CD4-positive, alpha-beta T cell treated with Interleukin-6 for 4 hours (primary cell): ENCODE measurements around the gene ECI1.

ENCODE experiments used
- DNase-seq: peaks from one replicate; pipeline ENCODE4 v3.0.0-alpha.2; 2020; ENCODE audit warnings: mixed read lengths

Gene ECI1

DNA sequence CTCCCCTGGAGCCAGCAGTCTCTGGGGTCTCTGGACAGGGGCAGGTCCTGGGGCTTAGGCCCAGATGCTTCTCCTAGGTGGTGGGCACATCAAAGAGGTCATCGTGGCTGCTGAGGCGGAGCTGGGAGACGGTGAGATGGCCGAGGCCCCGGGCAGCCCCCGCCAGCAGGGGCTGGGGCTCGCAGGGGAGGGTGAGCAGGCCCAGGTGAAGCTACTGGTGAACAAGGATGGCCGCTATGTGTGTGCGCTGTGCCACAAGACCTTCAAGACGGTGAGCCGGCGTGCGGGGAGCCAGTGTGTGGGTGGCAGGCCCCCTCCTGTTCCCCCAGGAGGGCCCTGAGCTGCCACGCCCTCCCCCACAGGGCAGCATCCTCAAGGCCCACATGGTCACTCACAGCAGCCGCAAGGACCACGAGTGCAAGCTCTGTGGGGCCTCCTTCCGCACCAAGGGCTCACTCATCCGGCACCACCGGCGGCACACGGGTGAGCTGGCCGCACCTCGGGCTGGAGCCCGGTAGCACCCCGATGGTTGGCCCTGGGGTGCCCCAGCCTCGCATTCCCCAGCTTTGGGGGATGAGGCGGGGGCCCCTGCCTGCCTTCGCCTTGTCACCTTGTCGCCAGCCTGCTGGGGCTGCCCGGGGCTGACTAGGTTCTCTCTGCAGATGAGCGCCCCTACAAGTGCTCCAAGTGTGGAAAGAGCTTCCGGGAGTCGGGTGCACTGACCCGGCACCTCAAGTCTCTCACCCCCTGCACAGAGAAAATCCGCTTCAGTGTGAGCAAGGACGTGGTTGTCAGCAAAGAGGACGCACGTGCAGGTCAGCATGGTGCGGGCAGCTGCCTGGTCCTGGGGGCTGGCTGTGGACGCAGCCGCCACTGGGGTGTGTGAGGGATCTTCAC, 19.0 kb downstream of the ECI1 start:
- no peak for DNase-seq

DNA sequence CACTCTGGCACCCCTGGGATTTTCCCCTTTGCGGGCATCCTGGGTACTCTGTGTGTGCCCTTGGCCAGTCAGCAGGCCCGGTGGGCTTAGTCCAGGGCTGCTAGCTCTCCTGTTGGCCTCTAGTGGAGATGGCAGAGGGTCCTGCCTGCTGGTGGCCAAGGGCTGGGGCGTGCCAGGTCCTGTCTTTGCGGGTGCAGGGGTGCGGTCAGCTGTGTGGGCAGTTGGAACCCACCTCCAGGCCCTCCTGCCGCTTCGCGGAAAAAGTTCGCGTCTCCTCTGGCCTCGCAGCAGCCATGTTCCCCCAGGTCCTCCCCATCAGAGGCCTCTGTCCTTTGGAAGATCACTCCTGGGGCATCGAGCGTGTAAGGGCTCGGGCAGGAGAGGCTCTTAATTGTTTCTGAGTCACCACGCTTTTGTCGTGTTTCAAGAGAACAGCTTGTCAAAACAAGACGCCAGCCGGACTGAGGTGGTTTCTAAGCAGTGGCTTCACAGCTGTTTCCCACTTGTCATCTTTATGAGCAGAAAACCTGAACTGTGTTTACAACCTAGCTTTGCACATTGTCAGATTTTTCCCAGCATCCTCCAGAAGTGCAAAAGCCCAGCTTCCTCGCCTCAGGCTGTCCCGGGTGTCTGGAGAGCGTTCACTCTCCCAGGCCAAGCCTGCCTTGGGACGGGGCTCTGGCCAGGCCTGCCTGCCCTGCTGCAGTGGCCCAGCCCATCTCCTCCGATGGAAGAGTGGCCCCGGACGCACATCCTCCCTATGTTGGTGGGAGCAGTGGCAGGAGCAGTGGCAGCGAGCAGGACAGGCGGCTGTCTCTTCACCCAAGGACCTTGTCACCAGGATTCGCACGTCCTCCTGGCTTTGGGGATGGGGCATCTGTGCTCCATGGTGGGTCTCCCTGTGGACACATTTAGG, 20.1 kb downstream of the ECI1 start:
- no peak for DNase-seq

DNA sequence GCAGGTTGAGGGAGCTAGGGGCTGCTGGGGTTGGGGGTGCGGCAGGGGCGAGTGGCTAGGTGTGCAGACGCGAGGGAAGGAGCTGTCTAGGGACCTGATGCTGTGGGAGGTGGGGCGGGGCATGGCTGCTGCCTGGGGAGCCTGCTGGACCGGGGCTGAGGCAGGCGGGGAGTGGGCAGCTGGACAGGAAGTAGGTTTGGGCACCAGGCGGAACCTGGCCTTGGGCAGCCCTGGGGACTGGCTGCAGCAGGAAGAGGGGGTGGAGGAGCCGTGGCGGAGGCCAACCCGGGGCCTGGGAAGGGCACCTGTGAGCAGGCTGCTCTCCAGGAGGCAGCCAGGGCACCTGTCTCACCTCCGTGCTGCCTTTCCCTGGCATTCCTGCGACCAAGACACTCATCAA, 21.0 kb downstream of the ECI1 start:
- no peak for DNase-seq

DNA sequence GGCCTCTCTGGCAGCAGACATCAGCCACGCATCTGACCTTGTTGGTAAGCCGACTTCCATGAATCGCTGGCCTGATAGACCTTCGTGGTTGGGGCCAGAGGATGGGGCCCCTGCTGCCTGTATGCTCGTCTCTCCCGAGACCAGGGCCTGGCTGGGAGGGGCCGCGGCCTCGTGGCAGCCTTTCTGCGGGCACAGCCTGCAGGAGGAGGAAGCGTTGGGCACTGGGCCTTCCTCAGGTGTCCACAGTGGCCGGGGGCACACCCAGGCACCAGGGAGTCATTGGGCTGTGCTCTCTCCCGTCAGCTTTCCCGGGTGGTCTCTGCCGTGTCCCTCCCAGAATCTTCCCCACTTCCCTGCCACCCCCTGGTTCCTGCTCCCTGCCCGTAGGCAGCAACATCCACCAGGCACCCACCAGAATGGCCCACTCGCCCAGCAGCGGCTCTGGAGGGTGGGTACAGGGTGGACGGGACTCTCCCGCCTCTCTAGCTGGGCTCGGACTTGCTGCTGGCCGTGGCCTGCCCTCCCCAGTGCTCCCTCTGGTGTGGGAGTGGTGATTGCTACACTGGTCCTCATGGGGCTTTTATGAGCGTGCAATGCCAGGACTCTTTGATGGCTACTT, 21.6 kb downstream of the ECI1 start:
- DNase-seq: no peak

DNA sequence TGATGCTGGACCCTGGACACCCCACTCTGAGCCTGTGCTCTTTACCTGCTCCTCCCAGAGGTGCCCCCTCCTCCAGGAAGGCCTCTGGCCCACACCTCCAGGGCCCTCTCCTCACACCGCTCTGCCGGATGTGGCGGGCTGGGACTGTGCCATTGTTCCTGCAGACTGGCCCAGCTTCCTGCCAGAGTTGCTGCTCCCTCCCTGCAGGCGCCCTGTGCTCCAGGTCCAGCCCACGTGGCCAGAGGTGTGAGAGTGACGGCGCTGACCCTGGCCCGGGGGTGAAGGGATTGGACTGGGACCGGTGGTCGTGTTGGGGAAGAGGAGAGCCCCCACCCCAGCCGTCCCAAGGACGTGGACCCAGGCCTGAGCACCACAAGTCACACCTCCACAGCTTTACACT, 22.3 kb downstream of the ECI1 start:
- no peak for DNase-seq

DNA sequence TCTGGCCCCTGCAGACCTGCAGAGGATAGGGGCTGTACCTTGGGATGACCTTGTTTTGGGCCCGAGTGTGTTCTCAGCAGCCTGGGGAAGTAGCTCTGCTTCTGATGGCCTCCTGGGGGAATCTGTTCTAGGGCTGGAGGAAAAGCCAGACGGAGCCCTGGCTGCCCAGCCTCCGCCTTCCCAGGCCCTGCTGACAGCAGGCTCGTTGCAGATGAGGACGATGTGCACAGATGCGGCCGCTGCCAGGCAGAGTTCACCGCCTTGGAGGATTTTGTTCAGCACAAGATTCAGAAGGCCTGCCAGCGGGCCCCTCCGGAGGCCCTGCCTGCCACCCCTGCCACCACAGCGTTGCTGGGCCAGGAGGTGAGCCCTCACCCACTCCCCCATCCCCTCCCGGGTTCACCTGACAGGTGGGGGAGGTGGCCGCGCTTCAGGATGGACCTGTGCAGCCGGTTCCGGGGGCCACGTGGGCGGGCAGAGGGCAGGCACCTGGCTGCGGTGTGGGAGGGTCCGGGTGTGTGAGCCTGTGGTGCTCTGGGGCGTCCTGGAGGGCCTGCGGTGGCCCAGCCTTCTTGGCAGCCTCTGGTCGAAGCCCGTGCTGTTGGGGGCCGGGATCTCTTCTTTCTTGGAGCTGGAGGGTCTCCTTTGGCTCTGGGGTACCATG, 23.1 kb downstream of the ECI1 start:
- DNase-seq: no peak

DNA sequence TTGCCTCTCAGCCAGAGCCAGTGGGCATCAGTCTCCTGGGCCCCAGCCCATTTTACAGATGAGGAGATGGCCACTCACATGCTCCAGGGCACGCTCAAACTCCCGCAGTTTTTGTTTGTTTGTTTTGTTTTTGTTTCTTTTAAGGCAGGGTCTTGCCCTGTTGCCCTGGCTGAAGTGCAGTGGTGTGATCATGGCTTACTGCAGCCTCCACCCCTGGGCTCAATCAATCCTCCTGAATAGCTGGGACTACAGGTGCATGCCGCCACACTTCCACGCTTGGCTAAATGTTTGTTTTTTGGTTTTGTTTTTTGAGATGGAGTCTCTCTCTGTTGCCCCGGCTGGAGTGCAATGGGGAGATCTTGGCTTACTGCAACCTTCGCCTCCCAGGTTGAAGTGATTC, 24.5 kb downstream of the ECI1 start:
- no peak for DNase-seq

DNA sequence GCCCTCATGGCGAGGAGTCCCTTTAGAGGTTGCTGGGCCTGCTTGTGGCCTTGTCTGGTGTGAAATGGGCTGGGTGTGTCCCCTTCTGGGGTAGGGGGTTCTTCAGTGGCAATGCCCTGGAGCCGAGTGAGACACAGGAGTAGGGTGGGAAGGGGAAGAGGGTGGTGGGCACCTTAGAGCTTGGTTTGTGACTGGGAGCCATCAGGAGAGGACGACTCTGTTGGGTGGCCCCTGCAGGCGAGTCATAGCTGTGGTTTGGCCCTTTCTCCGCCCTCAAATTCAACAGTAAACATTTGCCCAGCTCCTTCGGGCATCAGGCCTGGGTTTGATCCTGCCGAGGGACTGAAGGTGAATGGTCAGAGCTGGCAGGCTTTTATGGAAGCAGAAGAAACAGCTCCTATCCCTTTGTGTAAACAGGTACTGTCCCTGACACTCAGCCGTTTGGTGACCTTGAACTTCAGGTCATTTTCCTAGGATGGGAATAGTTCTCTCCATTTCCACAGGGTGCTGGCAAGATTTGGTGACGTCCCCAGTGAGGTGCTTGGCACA, 25.1 kb downstream of the ECI1 start:
- peak; percentile 0 for DNase-seq

DNA sequence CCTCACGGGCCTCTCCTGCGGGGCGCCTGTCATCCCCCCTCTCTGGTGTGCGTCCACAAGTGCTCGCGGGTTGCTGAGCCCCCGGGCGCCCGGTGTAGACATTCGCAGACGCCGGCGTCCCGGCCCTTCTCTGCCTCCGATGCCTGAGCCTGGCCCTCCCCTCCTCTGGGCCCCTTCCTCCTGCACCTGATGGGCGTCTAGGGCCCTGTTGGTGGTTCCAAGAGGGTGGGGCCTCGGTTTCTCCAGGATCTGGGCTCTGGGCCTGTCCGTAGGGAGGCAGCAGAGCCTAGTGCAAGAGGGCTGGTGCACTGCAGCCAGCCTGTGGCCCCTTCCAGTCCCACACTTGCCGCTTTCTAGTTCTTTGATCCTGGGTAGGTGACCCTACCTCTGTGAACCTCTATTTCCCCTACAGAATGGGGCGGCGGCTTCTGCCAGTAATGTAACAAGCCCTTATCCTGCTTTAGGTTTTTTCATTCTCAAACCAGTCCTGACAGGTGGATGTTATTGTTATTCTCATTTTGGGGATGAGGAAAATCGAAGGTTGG, 27.4 kb downstream of the ECI1 start:
- peak; percentile 32 for DNase-seq

DNA sequence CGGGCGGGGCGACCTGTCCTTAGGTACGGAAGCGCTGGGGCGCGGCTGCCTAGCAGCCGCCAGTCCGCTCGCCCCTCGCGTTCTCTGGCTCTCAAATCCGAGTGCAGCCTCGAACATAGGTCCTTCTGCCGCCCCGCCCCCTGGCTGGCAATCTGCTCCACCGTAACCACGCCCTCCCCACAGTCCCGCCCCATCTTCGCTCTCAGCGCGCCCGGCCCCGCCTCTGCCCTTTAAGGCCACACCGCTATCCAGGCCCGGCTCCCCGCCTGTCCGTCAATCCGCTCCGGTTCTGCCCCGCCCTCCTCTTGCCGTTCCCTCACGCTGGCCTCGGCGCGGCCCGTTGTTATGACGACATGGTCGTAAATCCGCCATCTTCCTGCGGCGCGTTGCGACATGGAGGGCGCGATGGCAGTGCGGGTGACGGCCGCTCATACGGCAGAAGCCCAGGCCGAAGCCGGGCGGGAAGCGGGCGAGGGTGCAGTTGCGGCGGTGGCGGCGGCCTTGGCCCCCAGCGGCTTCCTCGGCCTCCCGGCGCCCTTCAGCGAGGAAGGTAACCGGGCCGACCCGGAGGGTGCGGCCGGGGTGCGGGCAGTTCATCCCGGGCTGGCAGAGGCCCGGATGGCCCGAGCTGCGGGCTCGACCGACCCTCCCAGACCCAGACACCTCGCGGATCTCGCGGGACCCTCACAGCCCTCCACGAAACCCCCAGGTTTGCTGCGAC, 28.0 kb downstream of the ECI1 start, which contains the start of gene E4F1:
E4F1 (plus strand) TSS at position 371 of the 721 bp plus-strand sequence; CDS start at position 394, 23 bp downstream.
- DNase-seq: peak; percentile 88

DNA sequence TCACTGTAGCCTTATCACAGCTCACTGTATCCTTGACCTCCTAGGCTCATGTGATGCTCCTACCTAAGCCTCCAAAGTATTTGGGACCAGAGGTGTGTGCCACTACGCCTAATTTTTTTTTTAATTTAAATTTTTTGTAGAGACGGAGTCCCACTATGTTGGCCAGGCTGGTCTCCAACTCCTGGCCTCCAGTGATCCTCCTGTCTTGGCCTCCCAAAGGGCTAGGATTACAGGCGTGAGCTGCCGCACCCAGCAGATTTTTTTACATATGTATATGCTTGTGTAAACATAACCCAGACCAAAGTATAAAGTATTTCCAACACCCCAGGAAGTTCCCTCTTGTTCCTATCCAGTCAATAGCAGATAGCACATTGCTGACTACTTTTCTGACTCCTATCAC, 35.1 kb downstream of the ECI1 start:
- no peak for DNase-seq

DNA sequence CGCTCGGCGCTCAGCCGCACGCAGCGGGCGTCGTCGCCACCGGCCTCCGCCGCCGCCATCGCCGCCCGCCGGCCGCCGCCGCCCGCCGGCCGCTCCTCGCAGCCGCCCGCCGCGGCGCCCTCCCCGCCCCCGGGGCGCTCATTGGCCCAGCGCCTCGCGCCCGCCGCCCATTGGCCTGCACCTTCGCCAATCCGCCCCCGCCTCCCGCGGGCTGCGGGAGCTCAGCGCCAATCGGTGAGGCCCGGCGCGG, 36.7 kb downstream of the ECI1 start, which contains the start of gene PGP:
PGP (minus strand) TSS at position 122 of the 250 bp plus-strand sequence; CDS start at position 59, 63 bp downstream.
- DNase-seq: no peak

DNA sequence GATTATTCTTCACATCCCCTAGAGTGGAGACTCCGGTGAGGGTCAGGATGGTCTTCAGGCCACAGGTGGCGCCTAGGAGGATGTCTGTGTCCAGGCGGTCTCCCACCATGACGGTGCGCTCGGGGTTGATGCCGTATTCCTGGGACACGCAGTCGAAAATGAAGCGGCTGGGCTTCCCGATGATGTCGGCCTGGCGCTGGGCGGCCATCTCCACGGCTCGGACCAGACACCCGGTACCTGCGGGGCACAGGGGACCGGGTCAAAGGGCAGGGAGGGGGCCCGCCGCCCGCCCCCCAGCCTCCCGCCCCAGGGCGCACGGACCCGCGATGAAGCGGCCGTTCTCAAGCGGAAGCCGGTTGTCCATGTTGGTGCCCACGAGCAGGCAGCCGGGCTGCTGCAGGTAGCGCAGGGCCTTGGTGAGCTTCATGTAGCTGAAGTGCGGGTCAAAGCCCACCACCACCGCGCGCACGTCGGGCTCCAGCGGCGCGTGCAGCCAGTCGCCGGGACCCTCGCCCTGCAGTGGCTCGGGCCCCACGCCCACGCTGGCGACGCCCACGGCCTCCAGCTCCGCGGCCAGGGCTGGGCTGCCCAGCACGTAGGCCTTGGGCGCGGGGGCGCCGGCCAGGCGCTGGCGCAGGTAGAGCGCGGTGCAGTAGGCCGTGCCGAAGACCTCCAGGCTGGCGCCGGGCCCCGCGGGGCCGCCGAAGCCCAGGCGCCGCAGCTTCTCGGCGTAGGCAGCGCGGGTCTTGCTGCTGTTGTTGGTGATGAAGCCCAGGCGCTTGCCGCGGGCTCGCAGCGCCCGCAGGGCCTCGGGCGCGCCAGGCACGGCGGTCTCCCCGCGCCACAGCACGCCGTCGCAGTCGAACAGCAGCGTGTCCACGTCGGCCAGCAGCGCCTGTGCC, 37.3 kb downstream of the ECI1 start:
- no peak for DNase-seq

DNA sequence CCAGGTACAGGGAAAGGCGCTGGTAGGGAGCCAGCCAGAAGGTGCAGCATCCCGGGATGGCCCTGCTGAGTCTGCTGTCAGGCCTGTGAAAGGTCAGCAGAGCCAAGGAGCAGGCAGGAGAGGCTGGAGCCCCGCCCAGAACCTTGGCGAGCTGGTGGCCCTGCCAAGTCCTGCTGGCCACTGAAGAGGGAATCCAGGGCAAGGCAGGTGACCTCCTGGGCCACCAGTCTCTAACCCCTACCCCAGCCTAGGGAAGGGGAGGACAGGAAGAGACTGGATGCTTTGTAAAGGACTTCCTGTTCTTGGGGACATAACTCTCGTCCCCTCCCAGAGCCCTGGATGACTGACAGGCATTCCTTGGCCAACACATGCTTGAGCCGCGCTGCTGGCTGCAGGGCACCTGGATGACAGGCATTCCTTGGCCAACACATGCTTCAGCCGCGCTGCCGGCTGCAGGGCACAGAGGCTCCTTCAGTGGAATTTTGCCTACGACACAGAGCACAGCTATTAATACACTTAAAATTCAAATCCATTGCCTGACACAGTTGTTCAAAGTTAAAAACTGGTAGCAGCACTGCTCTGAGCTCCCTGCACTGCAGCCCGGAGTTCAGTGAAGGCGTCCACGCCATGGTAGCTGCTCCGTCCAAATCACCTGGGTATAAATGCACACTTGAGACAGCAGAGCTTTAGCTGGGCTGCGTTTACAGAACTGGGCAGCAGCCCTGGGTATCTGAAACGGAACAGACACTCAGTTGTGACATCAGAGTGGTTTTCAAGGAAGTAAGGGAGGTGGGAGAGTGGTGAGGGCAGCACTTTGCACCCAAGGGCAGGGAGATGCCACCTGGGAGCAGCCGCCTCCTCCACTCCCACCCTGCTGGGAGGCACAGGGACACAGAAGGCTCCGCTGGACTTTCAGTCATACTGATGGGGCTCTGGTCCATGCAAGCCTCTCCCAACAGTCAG, 38.7 kb downstream of the ECI1 start:
- DNase-seq: no peak

DNA sequence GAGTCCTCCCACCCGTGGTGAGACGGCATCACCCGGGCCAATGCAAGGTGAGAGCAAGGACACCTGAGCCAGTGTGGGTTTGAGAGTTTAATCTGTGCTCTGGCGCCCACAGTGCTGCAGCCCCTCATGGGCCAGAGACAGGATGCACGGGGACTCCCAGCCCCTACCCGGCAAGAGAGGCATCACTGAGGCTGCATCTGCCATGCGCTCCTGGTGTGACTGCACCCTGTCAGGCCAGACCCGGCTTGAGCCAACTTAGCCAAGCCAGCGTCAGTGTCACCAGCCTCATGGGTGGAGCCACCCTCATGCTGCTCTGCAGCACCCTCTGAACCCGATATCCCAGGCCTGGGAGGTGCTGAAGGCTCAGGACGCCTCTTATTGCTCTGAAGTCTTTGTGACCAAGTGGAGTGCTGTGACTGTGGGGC, 39.5 kb downstream of the ECI1 start:
- no peak for DNase-seq

DNA sequence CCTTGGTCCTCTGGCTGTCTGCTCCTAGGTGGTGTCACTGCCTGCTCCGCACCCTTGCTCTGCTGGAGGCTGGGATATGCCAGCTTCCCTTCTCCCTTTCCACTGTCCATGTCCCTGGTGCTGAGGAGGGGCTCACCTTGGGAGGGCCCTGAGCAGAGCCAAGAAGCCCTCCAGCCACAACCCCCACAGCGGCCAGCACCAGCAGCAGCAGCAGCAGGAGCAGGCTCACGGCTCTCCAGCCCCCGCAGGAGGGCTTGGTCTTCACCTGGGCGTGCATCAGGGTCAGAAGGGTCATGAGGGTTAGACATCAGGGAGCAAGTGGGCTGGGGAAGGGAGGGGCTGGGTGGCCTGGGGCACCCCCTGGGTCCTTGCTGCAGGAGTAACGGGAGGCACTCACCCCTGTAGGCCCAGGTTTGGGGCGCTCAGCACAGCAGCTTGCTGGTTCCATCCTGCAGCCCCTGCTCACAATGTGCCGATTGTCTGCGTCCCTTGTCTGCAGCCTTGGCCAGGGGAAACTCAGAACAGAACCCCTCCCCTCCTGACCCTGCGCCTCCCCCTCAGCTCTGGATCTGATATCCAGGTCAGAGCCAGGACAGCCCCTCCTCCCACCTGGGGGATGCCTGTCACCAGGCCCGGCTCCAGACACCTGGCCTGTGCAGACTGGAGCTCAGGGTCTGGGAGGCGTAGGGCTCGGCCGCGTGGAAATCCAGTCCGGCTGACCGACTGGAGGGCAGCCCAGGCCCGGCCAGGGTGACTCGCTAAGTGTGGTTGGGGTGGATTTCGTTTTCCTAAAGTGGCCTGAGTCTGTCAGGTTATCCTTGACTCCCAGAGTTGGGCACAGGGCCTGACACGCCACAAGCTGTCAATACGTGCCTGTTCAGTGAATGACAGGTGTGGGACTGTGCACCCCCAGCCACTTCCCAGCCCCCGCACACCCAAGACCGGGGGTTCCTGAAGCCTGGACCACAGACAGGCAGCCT, 40.7 kb downstream of the ECI1 start, which contains the start of gene BRICD5:
BRICD5 (minus strand) TSS at position 478 of the 980 bp plus-strand sequence; CDS start at position 448, 30 bp downstream.
- DNase-seq: no peak

DNA sequence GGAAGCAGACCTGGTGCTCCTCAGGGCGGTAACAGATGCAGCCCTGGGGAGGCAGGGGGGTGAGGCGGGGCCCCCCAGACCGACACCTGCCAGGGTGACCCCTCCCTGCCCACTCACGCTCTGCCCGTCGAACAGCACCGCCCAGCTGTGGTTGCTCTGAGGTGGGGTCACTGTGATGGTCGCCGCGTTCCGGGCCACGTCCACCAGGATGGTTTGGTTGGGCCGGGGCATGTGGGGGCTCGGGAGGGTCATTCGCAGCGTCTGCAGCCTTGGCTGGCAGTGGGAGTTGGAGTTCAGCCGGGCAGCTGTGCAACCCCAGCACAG, 41.4 kb downstream of the ECI1 start:
- DNase-seq: no peak
